Omental fat pad (tissue), 4 donors: Measurements from ENCODE around the gene GPN2. TPM values are rescaled to one million over a fixed set of nuclear protein-coding genes. Genes with fewer than 3 reads are reported as not detected.

Experiments used
- ATAC-seq: fragments of 150-250 bp; one replicate; pipeline ENCODE4 v1.9.1; 2016; ENCODE audit warnings: mild to moderate bottlenecking, moderate library complexity; ENCODE audit not compliant: low FRiP score
- DNase-seq: peaks from one replicate; pipeline ENCODE4 v3.0.0-alpha.2; 2019; ENCODE audit warnings: low spot score
- total RNA-seq, 4 donors: library from RNA; depleted of rRNA; stranded (reverse); fragments of >200 nt; gene quantifications; one replicate each; pipeline ENCODE4 v1.1.0, GENCODE V29; 2016
- TF ChIP-seq, protein P1 (sequence below), 3 donors: fragments of 450-650 bp; IDR thresholded peaks; one replicate each; pipeline ENCODE4 v1.5.1; 2016 to 2017; ENCODE audit warnings: antibody characterized with exemption in 3 of 3, mild to moderate bottlenecking in 3 of 3, moderate library complexity in 2 of 3

GPN2 gene
- total RNA-seq, 4 donors from 2014 or later = 9.4 to 18.0 (median 11.0) TPM

- TF ChIP-seq, protein P1, sequence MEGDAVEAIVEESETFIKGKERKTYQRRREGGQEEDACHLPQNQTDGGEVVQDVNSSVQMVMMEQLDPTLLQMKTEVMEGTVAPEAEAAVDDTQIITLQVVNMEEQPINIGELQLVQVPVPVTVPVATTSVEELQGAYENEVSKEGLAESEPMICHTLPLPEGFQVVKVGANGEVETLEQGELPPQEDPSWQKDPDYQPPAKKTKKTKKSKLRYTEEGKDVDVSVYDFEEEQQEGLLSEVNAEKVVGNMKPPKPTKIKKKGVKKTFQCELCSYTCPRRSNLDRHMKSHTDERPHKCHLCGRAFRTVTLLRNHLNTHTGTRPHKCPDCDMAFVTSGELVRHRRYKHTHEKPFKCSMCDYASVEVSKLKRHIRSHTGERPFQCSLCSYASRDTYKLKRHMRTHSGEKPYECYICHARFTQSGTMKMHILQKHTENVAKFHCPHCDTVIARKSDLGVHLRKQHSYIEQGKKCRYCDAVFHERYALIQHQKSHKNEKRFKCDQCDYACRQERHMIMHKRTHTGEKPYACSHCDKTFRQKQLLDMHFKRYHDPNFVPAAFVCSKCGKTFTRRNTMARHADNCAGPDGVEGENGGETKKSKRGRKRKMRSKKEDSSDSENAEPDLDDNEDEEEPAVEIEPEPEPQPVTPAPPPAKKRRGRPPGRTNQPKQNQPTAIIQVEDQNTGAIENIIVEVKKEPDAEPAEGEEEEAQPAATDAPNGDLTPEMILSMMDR (IDR thresholded peaks at IDR 0.05) = no peak
- ATAC-seq (peak; percentile 91), DNase-seq (peak; percentile 40)
These were observed 63.6 kb downstream of the GPN2 start, which contains the start of gene ZDHHC18 for GRCh38 chr1:26826261-26827105. TSS of gene ZDHHC18 (plus strand) at chr1:26826688. CDS start at chr1:26826805, 117 bp downstream.

Other genes with a start within 250 kb of the GPN2 start
- gene ARID1A, start 194.3 kb downstream of the GPN2 start, total RNA-seq = 10 to 100 TPM; 25.8 to 48.4 (median 40.6) TPM
- gene PIGV, start 102.3 kb downstream of the GPN2 start, total RNA-seq = 10 to 100 TPM in 3 of 4 donors, 1 to 10 TPM in 1; 7.9 to 17.1 (median 16.5) TPM
- 10 to 100 TPM; 27.4 to 81.1 (median 33.5) TPM for gene ZDHHC18, start 63.6 kb downstream of the GPN2 start, total RNA-seq
- 1 to 10 TPM in 2 of 4 donors, under 1 TPM in 1, not detected in 1; 0.38 to 4.9 (median 1.9) TPM for gene SFN, start 27.1 kb downstream of the GPN2 start, total RNA-seq
- gene GPATCH3, start 10.2 kb upstream of the GPN2 start, total RNA-seq = 10 to 100 TPM in 2 of 4 donors, 1 to 10 TPM in 2; 5.4 to 13.6 (median 10.6) TPM
- not detected for gene NR0B2, start 23.7 kb upstream of the GPN2 start, total RNA-seq
- gene NUDC, start 31.5 kb upstream of the GPN2 start, total RNA-seq = 10 to 100 TPM; 35.5 to 53.7 (median 44.5) TPM
- under 1 TPM in 2 of 4 donors, not detected in 2; 0.28 to 0.50 TPM for gene KDF1, start 70.2 kb upstream of the GPN2 start, total RNA-seq
- gene TRNP1, start 103.4 kb upstream of the GPN2 start, total RNA-seq = 10 to 100 TPM in 3 of 4 donors, 1 to 10 TPM in 1; 7.1 to 24.6 (median 15.2) TPM
- 10 to 100 TPM in 2 of 4 donors, 1 to 10 TPM in 2; 2.4 to 16.1 (median 10.4) TPM for gene TENT5B, start 122.6 kb upstream of the GPN2 start, total RNA-seq